Common myeloid progenitor, CD34-positive (primary cell): ENCODE measurements around the gene RASAL2.

Experiments used
- CTCF ChIA-PET: fragments of 350-600 bp; sonication (Branson Sonifier 250); formaldehyde crosslinking; loops from one replicate; lab custom pipeline; 2021; ENCODE audit warnings: antibody characterized with exemption; lab: Charles Lee
- POLR2A ChIA-PET: fragments of 350-600 bp; sonication (Branson Sonifier 250); formaldehyde crosslinking; loops from one replicate; lab custom pipeline; 2021; ENCODE audit warnings: antibody characterized with exemption; lab: Charles Lee
- DNase-seq, 3 donors: peaks; one replicate each; pipeline versions ENCODE4 v3.0.0 to v3.0.0-alpha.2; 2013
- H3K27ac ChIP-seq, 2 experiments: 1 replicate in 1 of 2; 2 replicates in 1 of 2; pipeline ENCODE4 v1.7.0; 2013; ENCODE audit warnings: inconsistent platforms in 2 of 2, low read length in 2 of 2, mild to moderate bottlenecking in 2 of 2, low read depth in 1 of 2, moderate library complexity in 1 of 2; ENCODE audit not compliant: severe bottlenecking in 2 of 2, insufficient read depth in 1 of 2, poor library complexity in 1 of 2
- H3K27me3 ChIP-seq, 5 experiments: replicated peaks in 2 of 5; 1 replicate in 3 of 5; 2 replicates in 2 of 5; pipeline versions ENCODE4 v1.6.1 to v1.7.0; 2013; ENCODE audit warnings: low read length in 4 of 5, mild to moderate bottlenecking in 2 of 5, moderate library complexity in 2 of 5, inconsistent platforms in 1 of 5; ENCODE audit not compliant: insufficient read depth in 5 of 5, control insufficient read depth in 4 of 5
- H3K36me3 ChIP-seq, 4 experiments: 1 replicate in 2 of 4; 2 replicates in 2 of 4; pipeline versions ENCODE4 v1.6.1 to v1.7.0; 2013; ENCODE audit warnings: low read length in 3 of 4, control low read depth in 1 of 4, mild to moderate bottlenecking in 1 of 4; ENCODE audit not compliant: control insufficient read depth in 4 of 4, insufficient read depth in 4 of 4
- H3K4me1 ChIP-seq, 4 experiments: 1 replicate in 3 of 4; 2 replicates in 1 of 4; pipeline versions ENCODE4 v1.6.1 to v1.7.1; 2013; ENCODE audit warnings: low read length in 3 of 4, mild to moderate bottlenecking in 3 of 4, control low read depth in 1 of 4, inconsistent platforms in 1 of 4, moderate library complexity in 1 of 4; ENCODE audit not compliant: control insufficient read depth in 4 of 4, insufficient read depth in 4 of 4; ENCODE audit errors: control extremely low read depth in 1 of 4
- H3K4me3 ChIP-seq, 7 experiments: 1 replicate in 4 of 7; 2 replicates in 3 of 7; pipeline versions ENCODE4 v1.5.1 to v1.7.0; 2013; ENCODE audit warnings: mild to moderate bottlenecking in 7 of 7, low read length in 6 of 7, moderate library complexity in 6 of 7, inconsistent platforms in 2 of 7, low read depth in 2 of 7, control low read depth in 1 of 7; ENCODE audit not compliant: insufficient read depth in 4 of 7, control insufficient read depth in 1 of 7; ENCODE audit errors: extremely low read depth in 1 of 7
- H3K9me3 ChIP-seq, 5 experiments: 1 replicate in 4 of 5; 2 replicates in 1 of 5; pipeline versions ENCODE4 v1.6.1 to v1.7.1; 2013; ENCODE audit warnings: low read length in 4 of 5, mild to moderate bottlenecking in 2 of 5, inconsistent platforms in 1 of 5, low read depth in 1 of 5, moderate library complexity in 1 of 5; ENCODE audit not compliant: control insufficient read depth in 4 of 5, insufficient read depth in 2 of 5; ENCODE audit errors: control extremely low read depth in 1 of 5
- WGBS: methylation state at CpG from one replicate; pipeline ENCODE4 v1.1.5; 2013; ENCODE audit not compliant: insufficient coverage; 5-methylcytosine and 5-hydroxymethylcytosine counted together

The RASAL2 gene

DNA sequence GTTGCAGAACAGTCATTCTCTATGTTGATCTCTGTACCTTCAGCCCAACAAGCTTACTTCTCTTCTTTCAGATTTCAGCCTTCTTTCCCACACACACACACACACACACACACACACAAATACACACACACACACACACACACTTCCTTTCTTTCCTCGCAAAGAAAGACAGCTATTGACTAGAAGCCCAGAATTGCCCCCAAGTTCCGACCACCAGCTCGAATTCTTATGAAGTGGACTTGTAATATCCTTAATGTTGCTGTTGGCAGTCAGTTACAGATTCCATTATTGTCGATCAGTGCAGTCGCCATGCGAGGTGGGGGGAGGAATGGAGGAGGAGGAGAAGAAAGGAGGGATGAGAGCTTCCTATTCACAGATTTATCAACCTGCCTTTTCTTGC, 277.3 kb downstream of the RASAL2 start:
- WGBS = no CpG with 5 or more reads among the region's 6 CpGs
- Histone ChIP-seq H3K4me3 (peak overlapping the region in 6 of 7 experiments; percentile 42 to 78 (median 62)), H3K9me3 (no peaks in the 10 kb centered on the region), H3K36me3 (no peaks in the 10 kb centered on the region), H3K27ac (peak overlapping the region in 1 of 2 experiments; percentile 62), H3K27me3 (no peaks in the 10 kb centered on the region), H3K4me1 (peaks cover 0 to 9% (median 4%) of the 10 kb centered on the region in 4 experiments)
- DNase-seq = peak in 2 of 3 donors; percentile 30 to 56
- ChIA-PET CTCF (no interaction called here), POLR2A (no interaction called here)

- H3K9me3 ChIP-seq = no peaks in the 10 kb centered on the region
- H3K27ac ChIP-seq = peak overlapping the region in 1 of 2 experiments; percentile 62
- CTCF ChIA-PET = no interaction called here
- peak in 2 of 3 donors; percentile 1 to 2 for DNase-seq
- POLR2A ChIA-PET = no interaction called here
- H3K27me3 ChIP-seq = no peaks in the 10 kb centered on the region
- peak overlapping the region in 5 of 7 experiments; percentile 56 to 78 (median 67) for H3K4me3 ChIP-seq
- peaks cover 0 to 9% (median 4%) of the 10 kb centered on the region in 4 experiments for H3K4me1 ChIP-seq
- H3K36me3 ChIP-seq = no peaks in the 10 kb centered on the region
- 39% methylated on average over 3 of the region's 4 CpGs for WGBS
Measured at GRCh38 chr1:178371933-178372388, 278.1 kb downstream of the RASAL2 start.

GRCh38 chr1:178374016-178374415, 280.1 kb downstream of the RASAL2 start:
- Histone ChIP-seq H3K27me3 (no peaks in the 10 kb centered on the region), H3K27ac (no peak overlapping the region), H3K4me1 (peaks cover 0 to 9% (median 4%) of the 10 kb centered on the region in 4 experiments), H3K36me3 (no peaks in the 10 kb centered on the region), H3K9me3 (no peaks in the 10 kb centered on the region), H3K4me3 (no peak overlapping the region)
- DNase-seq = no peak
- ChIA-PET POLR2A (no interaction called here), CTCF (interaction anchor here (1.6 kb wide), 1 partner anchor 13 kb away, joined by 3 read pairs; no protein-coding TSS in a partner anchor)
- WGBS = no CpG with 5 or more reads among the region's 1 CpG

DNA sequence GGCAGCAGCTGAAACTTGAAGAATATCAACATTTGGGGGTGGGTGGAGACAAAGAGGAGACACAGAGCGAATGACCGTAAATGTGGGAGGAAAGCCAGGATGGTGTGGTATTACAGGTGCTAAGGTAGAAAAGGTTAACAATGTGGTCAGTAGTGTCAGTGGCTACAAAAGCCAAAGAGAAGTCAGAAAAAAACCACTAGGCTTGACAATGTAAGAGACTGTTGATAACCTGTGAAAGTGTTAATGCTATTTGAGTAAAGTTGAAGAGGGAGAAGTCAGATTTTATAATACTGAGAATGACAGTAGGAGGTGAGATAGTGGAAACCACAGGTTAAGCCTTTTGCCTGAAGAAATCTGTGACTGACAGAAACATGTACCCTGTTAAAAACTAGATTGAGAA, 282.1 kb downstream of the RASAL2 start:
- Histone ChIP-seq H3K4me3 (no peak overlapping the region), H3K27me3 (no peaks in the 10 kb centered on the region), H3K4me1 (peaks cover 0 to 9% (median 3%) of the 10 kb centered on the region in 4 experiments), H3K36me3 (no peaks in the 10 kb centered on the region), H3K27ac (no peak overlapping the region), H3K9me3 (no peaks in the 10 kb centered on the region)
- ChIA-PET POLR2A (no interaction called here), CTCF (no interaction called here)
- DNase-seq = no peak
- WGBS = 100% methylated on average over 1 of the region's 2 CpGs

DNA sequence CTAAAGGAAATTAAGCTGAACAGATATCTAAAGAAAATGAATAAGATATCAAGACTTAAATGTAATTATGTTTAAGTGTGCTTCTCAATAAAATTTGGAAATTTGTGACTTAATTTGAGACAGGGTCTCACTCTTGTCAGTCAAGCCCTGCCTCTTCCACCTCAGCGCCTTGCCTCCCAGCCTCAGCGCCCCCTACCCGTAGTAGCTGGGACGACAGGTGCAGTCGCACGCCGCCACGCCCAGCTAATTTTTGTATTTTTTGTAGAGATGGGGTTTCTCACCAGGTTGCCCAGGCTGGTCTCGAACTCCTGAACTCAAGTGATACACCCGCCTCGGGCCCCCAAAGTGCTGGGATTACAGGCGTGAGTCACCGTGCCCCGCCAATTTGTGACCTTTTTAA, 285.9 kb downstream of the RASAL2 start:
- H3K27me3 ChIP-seq = no peaks in the 10 kb centered on the region
- H3K9me3 ChIP-seq = no peaks in the 10 kb centered on the region
- ChIA-PET POLR2A (no interaction called here), CTCF (no interaction called here)
- H3K4me3 ChIP-seq = no peak overlapping the region
- no peaks in the 10 kb centered on the region for H3K36me3 ChIP-seq
- 77% methylated on average over 5 of the region's 14 CpGs for WGBS
- H3K27ac ChIP-seq = no peak overlapping the region
- H3K4me1 ChIP-seq = no peaks in the 10 kb centered on the region
- no peak for DNase-seq

- H3K27me3 ChIP-seq = no peaks in the 10 kb centered on the region
- no peak overlapping the region for H3K4me3 ChIP-seq
- CTCF ChIA-PET = no interaction called here
- H3K36me3 ChIP-seq = no peaks in the 10 kb centered on the region
- POLR2A ChIA-PET = no interaction called here
- no peaks in the 10 kb centered on the region for H3K9me3 ChIP-seq
- no peaks in the 10 kb centered on the region for H3K4me1 ChIP-seq
- no peak overlapping the region for H3K27ac ChIP-seq
- WGBS = no CpG with 5 or more reads among the region's 1 CpG
- DNase-seq = no peak
Measured at GRCh38 chr1:178382372-178382771, 288.5 kb downstream of the RASAL2 start.

- no peaks in the 10 kb centered on the region for H3K36me3 ChIP-seq
- no peaks in the 10 kb centered on the region for H3K9me3 ChIP-seq
- H3K27me3 ChIP-seq = no peaks in the 10 kb centered on the region
- POLR2A ChIA-PET = no interaction called here
- no peak overlapping the region for H3K4me3 ChIP-seq
- DNase-seq = no peak
- 100% methylated on average over 1 of the region's 1 CpG for WGBS
- H3K4me1 ChIP-seq = no peaks in the 10 kb centered on the region
- no peak overlapping the region for H3K27ac ChIP-seq
- CTCF ChIA-PET = no interaction called here
Measured at GRCh38 chr1:178385662-178386061, 291.8 kb downstream of the RASAL2 start.
